ENCODE measurements around the gene DMAP1. TPM values are rescaled to one million over a fixed set of nuclear protein-coding genes. Genes with fewer than 3 reads are reported as not detected.

DMAP1 gene
- total RNA-seq, 2 experiments from 2014 or later = 35.4 to 55.9 TPM

DNA sequence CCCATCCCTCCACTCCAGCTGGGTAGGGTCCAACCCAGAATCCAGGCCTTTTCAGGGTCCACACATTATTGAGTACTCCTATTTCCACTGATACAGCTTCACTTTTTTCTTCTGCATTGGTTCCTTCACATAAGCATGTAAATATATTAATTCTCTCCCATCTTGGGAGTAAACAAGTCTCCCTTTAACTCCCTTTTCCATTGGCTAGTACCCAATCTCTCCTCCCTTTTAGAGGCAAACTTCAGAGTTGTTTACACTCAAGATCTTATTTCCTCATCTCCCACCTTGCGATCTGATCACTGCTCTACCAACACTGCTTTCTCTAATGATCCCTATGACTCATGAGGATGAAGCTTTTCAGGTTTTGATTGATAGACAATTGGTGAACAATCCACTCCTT, 20.3 kb downstream of the DMAP1 start:
- Histone ChIP-seq H2AFZ (ENCODE audit: low read length) (no peak overlapping the region), H3K27ac (ENCODE audit: low read depth, low read length, poor library complexity, severe bottlenecking) (no peak overlapping the region), H3K9me3 (ENCODE audit: low read length) (no peaks in the 10 kb centered on the region), H3K4me2 (ENCODE audit: low read length) (no peak overlapping the region), H3K9me2 (ENCODE audit: insufficient read depth, low read length) (no peaks in the 10 kb centered on the region), H4K20me1 (ENCODE audit: insufficient read depth, low read length) (no peaks in the 10 kb centered on the region), H3K79me2 (ENCODE audit: insufficient read depth, low read depth, low read length) (no peaks in the 10 kb centered on the region), H3K4me3 (ENCODE audit: low read depth, low read length, poor library complexity, severe bottlenecking) (no peak overlapping the region), H3K36me3 (ENCODE audit: insufficient read depth, low read length) (no peaks in the 10 kb centered on the region), H3K4me1 (ENCODE audit: insufficient read depth, low read length, poor library complexity, severe bottlenecking) (no peaks in the 10 kb centered on the region)
- no TSS peak for BruUV-seq (replicated peaks)
- CTCF ChIA-PET (ENCODE audit: unreplicated experiment) = no interaction called here
- POLR2A ChIA-PET = interaction anchor here (0.6 to 0.8 kb wide), 3 partner anchors 13 to 1308 kb away, joined by 3 read pairs; no protein-coding TSS in a partner anchor
- DNase-seq (ENCODE audit: low spot score) = no peak
- TF ChIP-seq, protein P1, sequence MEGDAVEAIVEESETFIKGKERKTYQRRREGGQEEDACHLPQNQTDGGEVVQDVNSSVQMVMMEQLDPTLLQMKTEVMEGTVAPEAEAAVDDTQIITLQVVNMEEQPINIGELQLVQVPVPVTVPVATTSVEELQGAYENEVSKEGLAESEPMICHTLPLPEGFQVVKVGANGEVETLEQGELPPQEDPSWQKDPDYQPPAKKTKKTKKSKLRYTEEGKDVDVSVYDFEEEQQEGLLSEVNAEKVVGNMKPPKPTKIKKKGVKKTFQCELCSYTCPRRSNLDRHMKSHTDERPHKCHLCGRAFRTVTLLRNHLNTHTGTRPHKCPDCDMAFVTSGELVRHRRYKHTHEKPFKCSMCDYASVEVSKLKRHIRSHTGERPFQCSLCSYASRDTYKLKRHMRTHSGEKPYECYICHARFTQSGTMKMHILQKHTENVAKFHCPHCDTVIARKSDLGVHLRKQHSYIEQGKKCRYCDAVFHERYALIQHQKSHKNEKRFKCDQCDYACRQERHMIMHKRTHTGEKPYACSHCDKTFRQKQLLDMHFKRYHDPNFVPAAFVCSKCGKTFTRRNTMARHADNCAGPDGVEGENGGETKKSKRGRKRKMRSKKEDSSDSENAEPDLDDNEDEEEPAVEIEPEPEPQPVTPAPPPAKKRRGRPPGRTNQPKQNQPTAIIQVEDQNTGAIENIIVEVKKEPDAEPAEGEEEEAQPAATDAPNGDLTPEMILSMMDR (conservative IDR thresholded peaks at IDR 0.05; ENCODE audit: low read length) = no peak
- TF ChIP-seq EZH2phosphoT487 (IDR thresholded peaks at IDR 0.05; ENCODE audit: borderline replicate concordance, low read depth, low read length) = no peak
- intact Hi-C loops (cut with micrococcal nuclease; ENCODE audit: unreplicated experiment) = no loop called here

DNA sequence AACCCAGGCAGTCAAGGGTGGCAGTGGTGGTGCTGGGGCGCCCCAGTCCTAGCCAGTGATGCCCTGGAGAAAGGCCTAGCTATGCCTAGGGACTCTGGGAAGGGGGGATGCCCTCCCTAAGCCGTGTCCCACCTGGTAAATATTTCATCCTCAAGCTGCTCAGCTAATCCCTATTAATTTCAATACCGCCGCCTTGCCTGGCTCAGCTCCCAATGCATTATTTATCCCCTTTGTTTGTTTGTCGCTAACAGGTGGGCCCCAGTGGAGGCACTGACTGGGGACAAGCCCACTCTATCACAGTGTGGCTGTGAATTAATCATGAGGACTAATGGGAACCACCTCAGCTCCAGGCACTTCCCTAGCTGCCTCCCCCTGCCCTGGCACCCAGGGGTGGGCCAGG, 22.5 kb downstream of the DMAP1 start:
- Histone ChIP-seq H3K27ac (ENCODE audit: low read depth, low read length, poor library complexity, severe bottlenecking) (no peak overlapping the region), H3K79me2 (ENCODE audit: insufficient read depth, low read depth, low read length) (no peaks in the 10 kb centered on the region), H3K4me1 (ENCODE audit: insufficient read depth, low read length, poor library complexity, severe bottlenecking) (peaks cover 4% of the 10 kb centered on the region), H3K36me3 (ENCODE audit: insufficient read depth, low read length) (no peaks in the 10 kb centered on the region), H3K4me2 (ENCODE audit: low read length) (no peak overlapping the region), H3K9me2 (ENCODE audit: insufficient read depth, low read length) (no peaks in the 10 kb centered on the region), H3K4me3 (ENCODE audit: low read depth, low read length, poor library complexity, severe bottlenecking) (no peak overlapping the region), H3K9me3 (ENCODE audit: low read length) (no peaks in the 10 kb centered on the region), H2AFZ (ENCODE audit: low read length) (no peak overlapping the region), H4K20me1 (ENCODE audit: insufficient read depth, low read length) (no peaks in the 10 kb centered on the region)
- ChIA-PET CTCF (ENCODE audit: unreplicated experiment) (interaction anchor here (0.6 kb wide), 1 partner anchor 773 kb away, joined by 3 read pairs; no protein-coding TSS in a partner anchor), POLR2A (no interaction called here)
- BruUV-seq (replicated peaks) = no TSS peak
- intact Hi-C loops (cut with micrococcal nuclease; ENCODE audit: unreplicated experiment) = no loop called here
- no peak for TF ChIP-seq EZH2phosphoT487 (IDR thresholded peaks at IDR 0.05; ENCODE audit: borderline replicate concordance, low read depth, low read length)
- TF ChIP-seq, protein P1 (conservative IDR thresholded peaks at IDR 0.05; ENCODE audit: low read length) = no peak
- no peak for DNase-seq (ENCODE audit: low spot score)

DNA sequence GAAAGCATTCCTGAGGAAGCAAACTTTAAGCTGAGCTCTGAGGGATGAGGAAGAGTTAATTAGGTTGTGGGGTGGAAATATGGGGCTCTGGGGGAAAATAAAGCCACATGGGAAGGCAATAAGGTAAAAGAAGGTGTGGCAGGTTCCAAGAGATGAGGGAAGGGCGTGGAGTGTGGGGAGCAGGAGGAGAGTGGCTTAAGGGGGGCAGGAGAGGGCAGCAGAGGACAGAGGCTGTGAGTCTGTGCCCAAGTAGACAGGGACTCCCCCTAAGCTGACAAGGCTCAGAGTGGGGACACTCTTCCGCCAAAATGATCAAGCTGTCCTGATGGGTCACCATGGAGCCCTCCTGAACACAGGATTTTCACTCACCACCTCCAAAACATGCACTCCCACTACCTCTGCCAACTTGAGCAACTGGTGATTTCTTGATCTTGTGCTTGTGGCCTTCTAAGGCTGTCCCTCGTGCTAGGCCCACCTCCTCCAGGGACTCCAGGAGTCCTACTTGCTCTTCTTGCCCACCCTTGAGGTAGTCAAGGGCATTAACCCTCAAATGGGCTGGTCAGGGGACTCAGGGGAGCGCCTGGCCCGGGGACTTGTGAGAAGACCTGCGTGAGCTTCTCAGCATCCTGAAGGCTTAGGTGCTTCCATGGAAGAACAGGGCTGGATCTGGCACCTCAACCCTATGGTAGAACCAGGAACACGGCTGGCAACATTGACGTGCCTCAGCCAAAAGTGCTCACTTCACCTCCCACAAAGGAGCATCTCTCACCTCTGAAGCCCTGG, 23.4 kb downstream of the DMAP1 start:
- ChIA-PET POLR2A (no interaction called here), CTCF (ENCODE audit: unreplicated experiment) (no interaction called here)
- Histone ChIP-seq H3K4me1 (ENCODE audit: insufficient read depth, low read length, poor library complexity, severe bottlenecking) (peaks cover 4% of the 10 kb centered on the region), H3K36me3 (ENCODE audit: insufficient read depth, low read length) (no peaks in the 10 kb centered on the region), H3K4me3 (ENCODE audit: low read depth, low read length, poor library complexity, severe bottlenecking) (no peak overlapping the region), H3K9me3 (ENCODE audit: low read length) (no peaks in the 10 kb centered on the region), H3K27ac (ENCODE audit: low read depth, low read length, poor library complexity, severe bottlenecking) (no peak overlapping the region), H3K79me2 (ENCODE audit: insufficient read depth, low read depth, low read length) (no peaks in the 10 kb centered on the region), H3K9me2 (ENCODE audit: insufficient read depth, low read length) (no peaks in the 10 kb centered on the region), H3K4me2 (ENCODE audit: low read length) (no peak overlapping the region), H2AFZ (ENCODE audit: low read length) (no peak overlapping the region), H4K20me1 (ENCODE audit: insufficient read depth, low read length) (no peaks in the 10 kb centered on the region)
- TF ChIP-seq, protein P1 (conservative IDR thresholded peaks at IDR 0.05; ENCODE audit: low read length) = no peak
- no peak for TF ChIP-seq EZH2phosphoT487 (IDR thresholded peaks at IDR 0.05; ENCODE audit: borderline replicate concordance, low read depth, low read length)
- no peak for DNase-seq (ENCODE audit: low spot score)
- BruUV-seq (replicated peaks) = no TSS peak
- intact Hi-C loops (cut with micrococcal nuclease; ENCODE audit: unreplicated experiment) = no loop called here
